Adrenal gland (tissue), 12 donors: ENCODE measurements around the gene TPM1. TPM values are rescaled to one million over a fixed set of nuclear protein-coding genes. Genes with fewer than 3 reads are reported as not detected.

Source experiments
- DNase-seq, 7 donors: peaks; one replicate each; pipeline ENCODE4 v3.0.0-alpha.2; 2019 to 2020
- H3K27ac ChIP-seq, 5 donors: fragments of 200-600 bp; sonication (generic) in 4 of 5; 1 replicate in 3 of 5; 2 replicates in 2 of 5; pipeline versions ENCODE4 v1.5.1 to v1.8.0; 2016 to 2020; ENCODE audit warnings: mild to moderate bottlenecking in 1 of 5
- H3K27me3 ChIP-seq: fragments of 200-600 bp; 2 replicates; pipeline ENCODE4 v1.8.0; 2021
- H3K36me3 ChIP-seq, 2 donors: fragments of 200-600 bp; replicated peaks in 1 of 2; 1 replicate in 1 of 2; 2 replicates in 1 of 2; pipeline versions ENCODE4 v1.5.1 to v1.8.0; 2018 to 2022
- H3K4me1 ChIP-seq, 2 donors: fragments of 200-600 bp; replicated peaks in 1 of 2; 1 replicate in 1 of 2; 2 replicates in 1 of 2; pipeline versions ENCODE4 v1.5.1 to v1.8.0; 2018 to 2021
- H3K4me3 ChIP-seq, 4 donors: fragments of 200-600 bp; sonication (generic) in 3 of 4; one replicate each; pipeline ENCODE4 v1.5.1; 2016 to 2018
- H3K9me3 ChIP-seq, 3 donors: fragments of 200-600 bp; sonication (generic) in 1 of 3; replicated peaks in 1 of 3; 1 replicate in 2 of 3; 2 replicates in 1 of 3; pipeline versions ENCODE4 v1.5.1 to v1.8.0; 2016 to 2021
- CTCF ChIP-seq, 6 experiments: fragments of 450-650 bp in 4 of 6; fragments of 200-600 bp in 2 of 6; sonication (generic) in 1 of 6; IDR thresholded peaks; 1 replicate in 5 of 6; 2 replicates in 1 of 6; pipeline versions ENCODE4 v1.5.1 to v1.8.0; 2016 to 2021; ENCODE audit warnings: antibody characterized with exemption in 6 of 6, mild to moderate bottlenecking in 2 of 6, moderate library complexity in 1 of 6
- POLR2A ChIP-seq, 2 donors: fragments of 450-650 bp; IDR thresholded peaks; one replicate each; pipeline ENCODE4 v1.6.1; 2017; ENCODE audit warnings: antibody characterized with exemption in 2 of 2, mild to moderate bottlenecking in 2 of 2, moderate library complexity in 1 of 2
- WGBS, 4 donors: extraction: QIAGEN DNeasy Blood & Tissue Kit in 2 of 4; methylation state at CpG; one replicate each; pipeline versions ENCODE4 v1.1.5 to v1.1.7; 2013 to 2017; 5-methylcytosine and 5-hydroxymethylcytosine counted together
- intact Hi-C, 2 donors: fragments of 100-400 bp; cut with DNase I; formaldehyde crosslinking; loops; one replicate each; pipeline versions ENCODE4 v1.14.1 to v1.15.0; 2022 to 2023
- polyA plus RNA-seq, 3 donors: library from polyadenylated mRNA; stranded (reverse); fragments of 200-250 nt in 2 of 3; fragments of 350-450 nt in 1 of 3; fragmentation: Illumina TruSeq in 1 of 3; extraction: RNeasy Lipid Tissue Mini Kit (QIAGEN cat#74804) in 1 of 3; gene quantifications; one replicate each; pipeline ENCODE4 v1.2.3, GENCODE V29; 2013 to 2014
- total RNA-seq, 9 donors: library from RNA; depleted of rRNA in 4 of 9; stranded (reverse); fragments of >200 nt in 4 of 9; fragments of 120-200 nt in 1 of 9; fragmentation: NEBNext Ultra II Directional in 1 of 9; extraction: Animal tissue kit (Norgen Biotek cat#: 25700) in 1 of 9; gene quantifications; one replicate each; pipeline versions ENCODE4 v1.1.0 to v1.2.4, GENCODE V29; 2013 to 2023
- donor health status: healthy with polysubstance abuse.
- donor health status: Bipolar disorder and iron deficiency.
- donor health status: DM: yes; HTN: yes; CAD: no.
- donor health status: DM: no; HTN: no; CAD: no.
- donor health status: DM: no; HTN: no; CAD: no.
- donor health status: DM: yes; HTN: yes; CAD: no.

The TPM1 gene
- total and polyA plus RNA-seq, 12 donors = 81.8 to 246 (median 167) TPM

- H3K4me1 ChIP-seq = peaks cover 21 to 53% of the 10 kb centered on the region in 2 donors
- intact Hi-C loops = no loop called here
- H3K4me3 ChIP-seq = no peak overlapping the region
- TF ChIP-seq POLR2A (IDR thresholded peaks at IDR 0.05) = no peak
- TF ChIP-seq CTCF (IDR thresholded peaks at IDR 0.05) = no peak
- no peaks in the 10 kb centered on the region for H3K9me3 ChIP-seq
- WGBS, 4 donors = 49 to 70% (median 57%) methylated on average over 3 of the region's 3 CpGs
- H3K36me3 ChIP-seq = peaks cover 0 to 73% of the 10 kb centered on the region in 2 donors
- no peaks in the 10 kb centered on the region for H3K27me3 ChIP-seq
- peak overlapping the region in 1 of 5 donors; percentile 45 for H3K27ac ChIP-seq
- no peak for DNase-seq
Measured at GRCh38 chr15:63059075-63059474, 16.5 kb downstream of the TPM1 start.

- peaks cover 0 to 78% of the 10 kb centered on the region in 2 donors for H3K36me3 ChIP-seq
- no peaks in the 10 kb centered on the region for H3K9me3 ChIP-seq
- H3K27me3 ChIP-seq = no peaks in the 10 kb centered on the region
- intact Hi-C loops = no loop called here
- DNase-seq = peak in 1 of 7 donors; percentile 55
- no peak overlapping the region for H3K4me3 ChIP-seq
- 69 to 87% (median 81%) methylated on average over 9 to 10 of the region's 10 CpGs for WGBS, 4 donors
- TF ChIP-seq POLR2A (IDR thresholded peaks at IDR 0.05) = no peak
- no peak for TF ChIP-seq CTCF (IDR thresholded peaks at IDR 0.05)
- peak overlapping the region in 1 of 5 donors; percentile 45 for H3K27ac ChIP-seq
- peaks cover 15 to 50% of the 10 kb centered on the region in 2 donors for H3K4me1 ChIP-seq
Measured at GRCh38 chr15:63059573-63060216, 17.1 kb downstream of the TPM1 start.

- peak in 4 of 7 donors; percentile 35 to 75 (median 52) for DNase-seq
- H3K27me3 ChIP-seq = no peaks in the 10 kb centered on the region
- no peak overlapping the region for H3K4me3 ChIP-seq
- intact Hi-C loops = no loop called here
- TF ChIP-seq POLR2A (IDR thresholded peaks at IDR 0.05) = no peak
- no peak for TF ChIP-seq CTCF (IDR thresholded peaks at IDR 0.05)
- 43 to 65% (median 59%) methylated on average over 1 to 10 of the region's 10 CpGs for WGBS, 4 donors
- H3K27ac ChIP-seq = peak overlapping the region in 2 of 5 donors; percentile 38 to 45
- H3K9me3 ChIP-seq = no peaks in the 10 kb centered on the region
- H3K36me3 ChIP-seq = peaks cover 0 to 87% of the 10 kb centered on the region in 2 donors
- H3K4me1 ChIP-seq = peaks cover 7 to 46% of the 10 kb centered on the region in 2 donors
Measured at GRCh38 chr15:63060699-63061098, 18.2 kb downstream of the TPM1 start.

- Histone ChIP-seq H3K27ac (peak overlapping the region in 1 of 5 donors; percentile 15), H3K4me3 (no peak overlapping the region), H3K27me3 (no peaks in the 10 kb centered on the region), H3K36me3 (peaks cover 0 to 96% of the 10 kb centered on the region in 2 donors), H3K9me3 (no peaks in the 10 kb centered on the region), H3K4me1 (peaks cover 0 to 42% of the 10 kb centered on the region in 2 donors)
- peak in 1 of 7 donors; percentile 46 for DNase-seq
- 42 to 61% (median 50%) methylated on average over 4 of the region's 4 CpGs for WGBS, 4 donors
- intact Hi-C loops = no loop called here
- TF ChIP-seq POLR2A (IDR thresholded peaks at IDR 0.05) (no peak), CTCF (IDR thresholded peaks at IDR 0.05) (no peak)
Measured at GRCh38 chr15:63061975-63062374, 19.4 kb downstream of the TPM1 start.
